AML-193 (cell line): ENCODE measurements around the gene SCUBE1.
A peak's percentile ranks its signal among the peaks of the same experiment; 100 is the strongest.

Source experiments
- DNase-seq, 2 experiments: peaks; one replicate each; lab custom pipeline; 2025; lab: John Stamatoyannopoulos, UW

Gene SCUBE1

GRCh38 chr22:43199541-43199940, 143.6 kb downstream of the SCUBE1 start:
- no peak for DNase-seq

GRCh38 chr22:43198936-43199335, 144.2 kb downstream of the SCUBE1 start:
- DNase-seq = no peak

GRCh38 chr22:43198126-43198525, 145.0 kb downstream of the SCUBE1 start:
- DNase-seq = no peak

- DNase-seq = no peak
Observed at GRCh38 chr22:43197271-43197941, 145.8 kb downstream of the SCUBE1 start.

- no peak for DNase-seq
Observed at GRCh38 chr22:43191831-43192230, 151.3 kb downstream of the SCUBE1 start.

- no peak for DNase-seq
Observed at GRCh38 chr22:43188829-43189545, 154.2 kb downstream of the SCUBE1 start.

GRCh38 chr22:43187171-43188099, 155.7 kb downstream of the SCUBE1 start:
- DNase-seq = peak; percentile 83 to 86

GRCh38 chr22:43186272-43187170, 156.7 kb downstream of the SCUBE1 start, which contains the start of gene TTLL12:
Gene TTLL12, minus strand, starts transcription at chr22:43187134. Its CDS starts 65 bp downstream, at chr22:43187069.
- DNase-seq = peak in 1 of 2 experiments; percentile 19

GRCh38 chr22:43185860-43186261, 157.3 kb downstream of the SCUBE1 start:
- peak in 1 of 2 experiments; percentile 19 for DNase-seq

GRCh38 chr22:43183496-43184277, 159.5 kb downstream of the SCUBE1 start:
- no peak for DNase-seq

GRCh38 chr22:43182726-43183125, 160.4 kb downstream of the SCUBE1 start:
- no peak for DNase-seq

- no peak for DNase-seq
Observed at GRCh38 chr22:43182118-43182517, 161.1 kb downstream of the SCUBE1 start.

GRCh38 chr22:43181321-43182076, 161.7 kb downstream of the SCUBE1 start:
- no peak for DNase-seq

- DNase-seq = no peak
Observed at GRCh38 chr22:43180670-43181069, 162.5 kb downstream of the SCUBE1 start.

- DNase-seq = no peak
Observed at GRCh38 chr22:43179911-43180195, 163.3 kb downstream of the SCUBE1 start.

- no peak for DNase-seq
Observed at GRCh38 chr22:43179146-43179910, 163.8 kb downstream of the SCUBE1 start.

GRCh38 chr22:43177479-43177878, 165.7 kb downstream of the SCUBE1 start:
- DNase-seq = no peak

- DNase-seq = no peak
Observed at GRCh38 chr22:43176090-43176489, 167.1 kb downstream of the SCUBE1 start.

GRCh38 chr22:43174941-43175531, 168.1 kb downstream of the SCUBE1 start:
- no peak for DNase-seq
